OCI-LY7 (cell line): ENCODE results near the gene SERGEF. TPM values are rescaled to one million over a fixed set of nuclear protein-coding genes. Genes with fewer than 3 reads are reported as not detected.

Experiments
- BruUV-seq: library from RNA; stranded (reverse); fragments of 400-500 nt; replicated peaks from 2 replicates; lab custom pipeline; 2021; lab: Mats Ljungman, UMichigan
- CTCF ChIA-PET: fragments of 300-600 bp; sonication (Branson Sonifier 250); formaldehyde crosslinking; loops from one replicate; lab custom pipeline; 2022; ENCODE audit warnings: antibody characterized with exemption; ENCODE audit not compliant: unreplicated experiment; lab: Charles Lee
- POLR2A ChIA-PET: fragments of 300-600 bp; sonication (Branson Sonifier 250); formaldehyde crosslinking; loops from one replicate; lab custom pipeline; 2022; ENCODE audit warnings: antibody characterized with exemption; lab: Charles Lee
- DNase-seq: peaks from one replicate; pipeline ENCODE4 v3.0.0-alpha.2; 2015; ENCODE audit warnings: low spot score
- H2AFZ ChIP-seq: fragments of 200-600 bp; sonication (generic), shearing (Covaris generic); 2 replicates; pipeline ENCODE4 v1.6.1; 2014; ENCODE audit warnings: mild to moderate bottlenecking, antibody characterized with exemption, low read length, moderate library complexity
- H3K27ac ChIP-seq: fragments of 200-600 bp; sonication (generic); 2 replicates; pipeline ENCODE4 v1.5.1; 2014; ENCODE audit warnings: mixed run types, low read depth, mild to moderate bottlenecking, moderate library complexity, low read length, inconsistent platforms; ENCODE audit not compliant: poor library complexity, severe bottlenecking
- H3K36me3 ChIP-seq: fragments of 200-600 bp; sonication (generic); 2 replicates; pipeline ENCODE4 v1.6.1; 2014; ENCODE audit warnings: mild to moderate bottlenecking, antibody characterized with exemption, low read length, moderate library complexity, mixed read lengths; ENCODE audit not compliant: insufficient read depth
- H3K4me1 ChIP-seq: fragments of 200-600 bp; sonication (generic); 2 replicates; pipeline ENCODE4 v1.5.1; 2014; ENCODE audit warnings: mild to moderate bottlenecking, low read length; ENCODE audit not compliant: insufficient read depth, poor library complexity, severe bottlenecking
- H3K4me2 ChIP-seq: fragments of 200-600 bp; sonication (generic); 2 replicates; pipeline ENCODE4 v1.6.1; 2014; ENCODE audit warnings: mild to moderate bottlenecking, low read length
- H3K4me3 ChIP-seq: fragments of 200-600 bp; sonication (generic); 2 replicates; pipeline ENCODE4 v1.5.1; 2014; ENCODE audit warnings: mild to moderate bottlenecking, low read depth, low read length; ENCODE audit not compliant: poor library complexity, severe bottlenecking
- H3K79me2 ChIP-seq: fragments of 200-600 bp; sonication (generic); 2 replicates; pipeline ENCODE4 v1.6.1; 2016; ENCODE audit warnings: low read depth, mild to moderate bottlenecking, low read length, moderate library complexity, mixed read lengths; ENCODE audit not compliant: insufficient read depth
- H3K9me2 ChIP-seq: fragments of 200-600 bp; sonication (generic); 2 replicates; pipeline ENCODE4 v1.6.1; 2016; ENCODE audit warnings: mild to moderate bottlenecking, low read length, mixed read lengths; ENCODE audit not compliant: insufficient read depth
- H3K9me3 ChIP-seq: fragments of 200-600 bp; sonication (generic); 2 replicates; pipeline ENCODE4 v1.6.1; 2014; ENCODE audit warnings: mild to moderate bottlenecking, mixed run types, low read length, mixed read lengths
- H4K20me1 ChIP-seq: fragments of 200-600 bp; sonication (generic); 2 replicates; pipeline ENCODE4 v1.6.1; 2014; ENCODE audit warnings: mild to moderate bottlenecking, antibody characterized with exemption, low read length, moderate library complexity, mixed read lengths; ENCODE audit not compliant: insufficient read depth
- EZH2phosphoT487 ChIP-seq: fragments of 200-600 bp; sonication (generic); IDR thresholded peaks from 2 replicates; pipeline ENCODE4 v1.6.1; 2018; ENCODE audit warnings: low read depth, borderline replicate concordance, mild to moderate bottlenecking, mixed run types, antibody characterized with exemption, low read length, moderate library complexity, mixed read lengths
- intact Hi-C: fragments of 100-400 bp; cut with micrococcal nuclease; formaldehyde crosslinking; loops from one replicate; pipeline ENCODE4 v1.10.0; 2022; ENCODE audit not compliant: unreplicated experiment
- total RNA-seq, 2 experiments: library from RNA; depleted of rRNA in 1 of 2; stranded (reverse); fragments of >200 nt in 1 of 2; shearing (Covaris generic) in 1 of 2; gene quantifications; 2 replicates each; pipeline ENCODE4 v1.2.3, GENCODE V29; 2014 to 2022
- TF ChIP-seq, protein P1 (sequence below): fragments of 200-600 bp; sonication (generic); conservative IDR thresholded peaks from 2 replicates; pipeline ENCODE4 v1.5.1; 2014; ENCODE audit warnings: mild to moderate bottlenecking, antibody characterized with exemption, low read length, moderate library complexity, mixed read lengths

The SERGEF gene
- total RNA-seq, 2 experiments from 2014 or later: 35.4 to 42.2 TPM

DNA sequence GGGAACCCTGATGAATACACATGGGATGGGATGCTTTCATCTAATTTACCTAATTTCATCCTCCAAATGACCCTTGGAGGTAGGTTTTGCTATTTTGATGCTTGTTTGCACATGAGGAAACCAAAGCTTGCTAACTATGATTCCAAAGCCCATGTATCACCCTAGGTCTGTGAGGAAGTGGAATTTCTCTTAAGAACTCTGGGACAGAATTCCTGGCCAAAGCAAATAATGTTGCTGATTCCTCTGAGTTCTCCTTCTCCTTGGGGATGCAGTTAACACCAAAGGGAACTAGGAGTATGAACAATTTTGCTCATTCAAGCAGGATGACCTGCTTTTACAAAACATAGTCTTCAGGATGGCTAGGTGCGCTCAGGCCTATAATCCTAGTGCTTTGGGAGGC, 198.3 kb downstream of the SERGEF start:
- Histone ChIP-seq H3K36me3 (no peaks in the 10 kb centered on the region), H3K27ac (no peak overlapping the region), H4K20me1 (no peaks in the 10 kb centered on the region), H2AFZ (no peak overlapping the region), H3K4me3 (no peak overlapping the region), H3K4me2 (no peak overlapping the region), H3K9me2 (no peaks in the 10 kb centered on the region), H3K4me1 (no peaks in the 10 kb centered on the region), H3K9me3 (no peaks in the 10 kb centered on the region), H3K79me2 (no peaks in the 10 kb centered on the region)
- no TSS peak for BruUV-seq
- intact Hi-C loops: no loop called here
- no peak for DNase-seq
- CTCF ChIA-PET: no interaction called here
- POLR2A ChIA-PET: no interaction called here
- TF ChIP-seq, protein P1, sequence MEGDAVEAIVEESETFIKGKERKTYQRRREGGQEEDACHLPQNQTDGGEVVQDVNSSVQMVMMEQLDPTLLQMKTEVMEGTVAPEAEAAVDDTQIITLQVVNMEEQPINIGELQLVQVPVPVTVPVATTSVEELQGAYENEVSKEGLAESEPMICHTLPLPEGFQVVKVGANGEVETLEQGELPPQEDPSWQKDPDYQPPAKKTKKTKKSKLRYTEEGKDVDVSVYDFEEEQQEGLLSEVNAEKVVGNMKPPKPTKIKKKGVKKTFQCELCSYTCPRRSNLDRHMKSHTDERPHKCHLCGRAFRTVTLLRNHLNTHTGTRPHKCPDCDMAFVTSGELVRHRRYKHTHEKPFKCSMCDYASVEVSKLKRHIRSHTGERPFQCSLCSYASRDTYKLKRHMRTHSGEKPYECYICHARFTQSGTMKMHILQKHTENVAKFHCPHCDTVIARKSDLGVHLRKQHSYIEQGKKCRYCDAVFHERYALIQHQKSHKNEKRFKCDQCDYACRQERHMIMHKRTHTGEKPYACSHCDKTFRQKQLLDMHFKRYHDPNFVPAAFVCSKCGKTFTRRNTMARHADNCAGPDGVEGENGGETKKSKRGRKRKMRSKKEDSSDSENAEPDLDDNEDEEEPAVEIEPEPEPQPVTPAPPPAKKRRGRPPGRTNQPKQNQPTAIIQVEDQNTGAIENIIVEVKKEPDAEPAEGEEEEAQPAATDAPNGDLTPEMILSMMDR: no peak
- TF ChIP-seq EZH2phosphoT487: no peak

DNA sequence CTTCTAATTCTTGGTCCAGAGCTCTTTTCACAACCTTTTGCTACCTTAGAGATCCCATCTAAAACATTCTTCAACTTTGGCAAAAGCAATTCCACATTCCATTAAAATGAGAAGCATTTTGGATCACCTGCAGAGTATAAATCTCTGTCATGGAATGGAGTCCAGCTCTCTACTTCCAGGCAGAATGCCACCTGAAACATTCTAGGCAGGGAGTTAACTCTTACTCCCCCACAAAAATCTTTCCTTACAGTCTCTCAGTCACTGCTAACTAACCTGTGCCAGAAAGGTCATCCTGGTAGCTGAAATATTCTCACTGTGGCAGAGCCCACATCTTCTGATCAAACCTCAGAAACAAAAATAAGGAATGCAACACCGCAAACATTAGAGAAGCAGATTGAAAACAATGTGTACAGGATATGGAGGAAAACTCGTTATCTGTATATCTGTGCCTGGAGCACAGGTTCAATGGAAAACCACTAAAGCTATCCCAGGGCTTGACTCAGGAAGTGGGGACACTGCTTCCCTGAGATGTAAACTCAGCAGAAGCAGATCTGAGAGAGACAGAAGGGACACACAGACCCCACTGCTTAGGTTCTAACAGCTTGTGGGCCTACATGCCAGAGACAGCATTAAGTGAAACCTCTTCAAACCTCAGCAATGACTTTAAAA, 199.3 kb downstream of the SERGEF start:
- Histone ChIP-seq H3K4me3 (no peak overlapping the region), H4K20me1 (no peaks in the 10 kb centered on the region), H3K9me2 (no peaks in the 10 kb centered on the region), H3K4me2 (no peak overlapping the region), H2AFZ (no peak overlapping the region), H3K79me2 (no peaks in the 10 kb centered on the region), H3K27ac (no peak overlapping the region), H3K9me3 (no peaks in the 10 kb centered on the region), H3K36me3 (no peaks in the 10 kb centered on the region), H3K4me1 (no peaks in the 10 kb centered on the region)
- TF ChIP-seq EZH2phosphoT487: no peak
- TF ChIP-seq, protein P1: no peak
- POLR2A ChIA-PET: interaction anchor here (0.7 to 1.3 kb wide), 4 partner anchors 13 to 52 kb away, joined by 3 to 5 read pairs (median 4); no protein-coding TSS in a partner anchor
- CTCF ChIA-PET: no interaction called here
- BruUV-seq: no TSS peak
- intact Hi-C loops: no loop called here
- DNase-seq: no peak

DNA sequence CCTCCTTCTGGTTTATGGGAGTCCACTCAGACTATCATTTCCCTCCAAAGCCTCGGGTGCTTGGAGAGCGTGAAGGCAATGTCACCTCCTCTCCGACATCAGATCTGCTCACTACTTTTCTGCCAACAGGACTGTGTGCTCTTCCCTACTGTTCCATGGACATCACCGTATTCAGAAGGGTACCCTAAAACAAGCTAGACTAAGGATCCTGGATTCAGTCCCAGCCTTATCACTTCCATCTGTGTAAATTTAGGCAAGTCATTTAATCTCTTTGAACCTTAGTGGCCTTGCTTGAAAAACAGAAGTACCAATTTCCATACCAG, 200.0 kb downstream of the SERGEF start:
- Histone ChIP-seq H3K9me3 (no peaks in the 10 kb centered on the region), H2AFZ (no peak overlapping the region), H4K20me1 (no peaks in the 10 kb centered on the region), H3K4me2 (no peak overlapping the region), H3K9me2 (no peaks in the 10 kb centered on the region), H3K4me3 (no peak overlapping the region), H3K36me3 (no peaks in the 10 kb centered on the region), H3K79me2 (no peaks in the 10 kb centered on the region), H3K27ac (no peak overlapping the region), H3K4me1 (no peaks in the 10 kb centered on the region)
- DNase-seq: no peak
- no peak for TF ChIP-seq EZH2phosphoT487
- TF ChIP-seq, protein P1: no peak
- POLR2A ChIA-PET: interaction anchor here (0.7 to 1.8 kb wide), 5 partner anchors 11 to 52 kb away, joined by 3 to 5 read pairs (median 4); no protein-coding TSS in a partner anchor
- BruUV-seq: no TSS peak
- intact Hi-C loops: no loop called here
- CTCF ChIA-PET: no interaction called here
